SK-N-SH (cell line): ENCODE measurements around the gene SKI. TPM values are rescaled to one million over a fixed set of nuclear protein-coding genes. Genes with fewer than 3 reads are reported as not detected.

Experiments
- CTCF ChIA-PET: fragments of 300-600, 350-600 bp; formaldehyde crosslinking; extraction: SDS; loops from one replicate; lab custom pipeline; 2021; lab: Yijun Ruan, JAX
- POLR2A ChIA-PET: fragments of 350-600 bp; sonication (Branson Sonifier 250); formaldehyde crosslinking; extraction: SDS; loops from one replicate; lab custom pipeline; 2020; ENCODE audit warnings: antibody characterized with exemption, inconsistent platforms; lab: Yijun Ruan, JAX
- DNase-seq: peaks from one replicate; pipeline ENCODE4 v3.0.0; 2012
- H2AFZ ChIP-seq: fragments of 200-600 bp; sonication (generic); 2 replicates; pipeline ENCODE4 v1.8.1; 2016; ENCODE audit warnings: antibody characterized with exemption, mild to moderate bottlenecking, low read depth
- H3F3A ChIP-seq: fragments of 200-600 bp; sonication (generic); replicated peaks from 2 replicates; pipeline ENCODE3; 2016; ENCODE audit warnings: antibody characterized with exemption, mild to moderate bottlenecking; ENCODE audit not compliant: insufficient read depth
- H3K27ac ChIP-seq, 2 experiments: fragments of 200-500 bp in 1 of 2; fragments of 200-600 bp in 1 of 2; sonication (Bioruptor generic) in 1 of 2; sonication (generic), shearing (Covaris generic) in 1 of 2; 2 replicates each; pipeline versions ENCODE4 v1.5.1 to v1.6.1; 2014 to 2016; ENCODE audit warnings: low read depth in 2 of 2, inconsistent platforms in 1 of 2, low read length in 1 of 2, mild to moderate bottlenecking in 1 of 2, mixed read lengths in 1 of 2
- H3K27me3 ChIP-seq: fragments of 200-600 bp; sonication (generic), shearing (Covaris generic); 2 replicates; pipeline ENCODE4 v1.6.1; 2016; ENCODE audit warnings: mixed run types; ENCODE audit not compliant: insufficient read depth
- H3K36me3 ChIP-seq, 2 experiments: fragments of 200-500 bp in 1 of 2; fragments of 200-600 bp in 1 of 2; sonication (Bioruptor generic) in 1 of 2; sonication (generic) in 1 of 2; replicated peaks in 1 of 2; 2 replicates each; pipeline versions ENCODE3 to v1.5.1; 2014 to 2016; ENCODE audit warnings: low read length in 1 of 2, mild to moderate bottlenecking in 1 of 2; ENCODE audit not compliant: insufficient read depth in 2 of 2, control insufficient read depth in 1 of 2
- H3K4me1 ChIP-seq, 2 experiments: fragments of 200-500 bp in 1 of 2; fragments of 200-600 bp in 1 of 2; sonication (Bioruptor generic) in 1 of 2; sonication (generic), shearing (Covaris generic) in 1 of 2; 2 replicates each; pipeline versions ENCODE4 v1.5.1 to v1.6.1; 2014 to 2016; ENCODE audit warnings: low read depth in 1 of 2, low read length in 1 of 2, mixed run types in 1 of 2; ENCODE audit not compliant: insufficient read depth in 2 of 2, control insufficient read depth in 1 of 2
- H3K4me2 ChIP-seq: fragments of 200-600 bp; sonication (generic), shearing (Covaris generic); 2 replicates; pipeline ENCODE4 v1.6.1; 2017; ENCODE audit warnings: mixed run types
- H3K4me3 ChIP-seq, 2 experiments: fragments of 200-500 bp in 1 of 2; fragments of 200-600 bp in 1 of 2; sonication (Bioruptor generic) in 1 of 2; sonication (generic), shearing (Covaris generic) in 1 of 2; 2 replicates each; pipeline versions ENCODE4 v1.5.1 to v1.8.1; 2014 to 2016; ENCODE audit warnings: low read depth in 2 of 2, inconsistent platforms in 1 of 2, low read length in 1 of 2, mild to moderate bottlenecking in 1 of 2, mixed read lengths in 1 of 2, moderate library complexity in 1 of 2
- H3K79me2 ChIP-seq: fragments of 200-600 bp; sonication (generic); 2 replicates; pipeline ENCODE4 v1.8.1; 2017; ENCODE audit warnings: mild to moderate bottlenecking; ENCODE audit not compliant: insufficient read depth
- H3K9ac ChIP-seq: fragments of 200-600 bp; sonication (generic); 2 replicates; pipeline ENCODE4 v1.6.1; 2017; ENCODE audit warnings: mixed run types
- H3K9me2 ChIP-seq: fragments of 200-600 bp; sonication (generic); 2 replicates; pipeline ENCODE4 v1.6.1; 2017; ENCODE audit warnings: mixed run types
- H3K9me3 ChIP-seq: fragments of 200-600 bp; sonication (generic); 2 replicates; pipeline ENCODE4 v1.6.1; 2017; ENCODE audit warnings: mixed run types, mild to moderate bottlenecking, moderate library complexity
- H4K20me1 ChIP-seq: fragments of 200-600 bp; sonication (generic); 2 replicates; pipeline ENCODE4 v1.6.1; 2017; ENCODE audit warnings: mild to moderate bottlenecking, mixed run types; ENCODE audit not compliant: insufficient read depth
- EZH2phosphoT487 ChIP-seq: fragments of 200-600 bp; sonication (generic); IDR thresholded peaks from 2 replicates; pipeline ENCODE4 v1.6.1; 2017; ENCODE audit warnings: low read depth, mixed run types, mild to moderate bottlenecking, antibody characterized with exemption, moderate library complexity, borderline replicate concordance
- FOSL2 ChIP-seq: IDR thresholded peaks from 2 replicates; pipeline ENCODE4 v1.4.0; 2012; ENCODE audit warnings: low read depth, mild to moderate bottlenecking, moderate library complexity, borderline replicate concordance
- FOXJ3 ChIP-seq: sonication (generic); formaldehyde crosslinking; IDR thresholded peaks from 2 replicates; pipeline ENCODE4 v1.5.1; 2020; ENCODE audit warnings: mild to moderate bottlenecking, missing genetic modification reagents
- FOXM1 ChIP-seq: IDR thresholded peaks from 2 replicates; pipeline ENCODE4 v1.4.0; 2012; ENCODE audit warnings: low read depth, mild to moderate bottlenecking
- GATA2 ChIP-seq: sonication (generic); formaldehyde crosslinking; IDR thresholded peaks from 2 replicates; pipeline ENCODE4 v1.5.0; 2020; ENCODE audit warnings: mild to moderate bottlenecking, missing genetic modification reagents
- JUND ChIP-seq: IDR thresholded peaks from 2 replicates; pipeline ENCODE4 v1.4.0; 2012
- MEF2A ChIP-seq: IDR thresholded peaks from 2 replicates; pipeline ENCODE4 v1.4.0; 2012; ENCODE audit warnings: low read depth, borderline replicate concordance
- NFIC ChIP-seq: IDR thresholded peaks from 2 replicates; pipeline ENCODE4 v1.4.0; 2012; ENCODE audit warnings: borderline replicate concordance
- NRF1 ChIP-seq: IDR thresholded peaks from 2 replicates; pipeline ENCODE4 v1.6.1; 2012; ENCODE audit warnings: low read depth, mild to moderate bottlenecking, low read length
- RFX5 ChIP-seq: IDR thresholded peaks from 2 replicates; pipeline ENCODE4 v1.6.1; 2012; ENCODE audit warnings: mild to moderate bottlenecking, improper control_type of control experiment, low read length
- SIN3A ChIP-seq: IDR thresholded peaks from 2 replicates; pipeline ENCODE4 v1.6.1; 2012; ENCODE audit warnings: low read depth, mild to moderate bottlenecking, low read length, moderate library complexity, borderline replicate concordance
- TAF1 ChIP-seq: IDR thresholded peaks from 2 replicates; pipeline ENCODE4 v1.6.1; 2012; ENCODE audit warnings: low read depth, mild to moderate bottlenecking, low read length, moderate library complexity, borderline replicate concordance
- TCF12 ChIP-seq: IDR thresholded peaks from 2 replicates; pipeline ENCODE4 v1.4.0; 2012
- TEAD4 ChIP-seq: IDR thresholded peaks from 2 replicates; pipeline ENCODE4 v1.4.0; 2012; ENCODE audit warnings: mild to moderate bottlenecking, borderline replicate concordance; ENCODE audit not compliant: insufficient read depth
- YY1 ChIP-seq: IDR thresholded peaks from 2 replicates; pipeline ENCODE4 v1.4.0; 2012; ENCODE audit warnings: low read depth, mild to moderate bottlenecking
- WGBS: methylation state at CpG from one replicate; pipeline ENCODE4 v1.1.6; 2017; ENCODE audit warnings: low lambda C conversion rate; 5-methylcytosine and 5-hydroxymethylcytosine counted together
- polyA plus RNA-seq, 3 experiments: library from polyadenylated mRNA; depleted of rRNA; stranded (reverse); fragments of >200 nt; gene quantifications; 2 replicates each; pipeline ENCODE4 v1.2.3, GENCODE V29; 2012
- TF ChIP-seq, protein P1 (sequence below): IDR thresholded peaks from 2 replicates; pipeline ENCODE4 v1.4.0; 2012; ENCODE audit warnings: low read depth, borderline replicate concordance
- TF ChIP-seq, protein P2 (sequence below): IDR thresholded peaks from 2 replicates; pipeline ENCODE4; 2012

The SKI gene
- polyA plus RNA-seq, 1 of the 3 experiments (the other 2 are of a cell fraction), result 7.2 TPM

DNA sequence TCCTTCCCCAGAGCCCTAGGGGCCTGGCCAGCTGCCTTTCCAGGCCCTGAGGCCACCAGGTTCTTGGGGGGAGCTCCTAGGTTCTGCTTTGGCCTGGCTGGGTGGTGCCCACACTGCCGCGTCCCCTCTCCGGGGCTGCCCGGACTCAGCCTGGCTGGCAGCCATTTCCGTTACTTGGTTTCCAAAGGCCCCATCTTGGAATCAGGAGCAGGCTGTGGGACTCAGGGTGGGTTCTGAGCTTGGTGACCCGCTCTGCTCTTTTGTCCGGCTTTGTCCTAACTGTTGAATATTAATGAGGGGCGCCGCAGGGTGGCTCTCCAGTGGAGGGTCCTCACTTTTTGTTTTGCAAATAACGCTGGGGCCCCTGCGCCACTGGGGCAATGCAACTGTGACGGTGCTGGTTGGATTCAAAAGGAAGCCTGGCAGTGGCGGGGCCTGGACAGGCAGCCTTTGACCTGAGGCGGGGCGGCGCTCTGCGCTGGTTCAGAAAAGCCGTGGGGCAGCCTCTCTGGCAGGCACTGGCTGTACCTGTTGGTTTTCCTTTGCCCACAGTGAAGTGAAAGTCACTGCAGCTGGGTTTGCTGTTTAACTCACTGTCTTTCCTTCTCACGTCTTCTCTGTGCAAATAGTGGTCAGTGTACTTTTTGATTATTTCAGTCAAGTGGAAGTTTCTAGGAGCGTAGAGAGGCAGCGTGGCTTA, 20.2 kb downstream of the SKI start:
- Histone ChIP-seq H3K9me3 (no peaks in the 10 kb centered on the region), H3F3A (no peaks in the 10 kb centered on the region), H3K4me1 (peaks cover 4 to 13% of the 10 kb centered on the region in 2 experiments; a peak in 1 of 4 replicates), H4K20me1 (peaks cover 93% of the 10 kb centered on the region), H3K27ac (no peak overlapping the region), H3K27me3 (no peaks in the 10 kb centered on the region), H3K4me2 (no peak overlapping the region), H3K9ac (no peak overlapping the region), H3K4me3 (no peak overlapping the region), H3K79me2 (peaks cover 100% of the 10 kb centered on the region), H3K36me3 (no peaks in the 10 kb centered on the region), H2AFZ (no peak overlapping the region), H3K9me2 (no peaks in the 10 kb centered on the region)
- ChIA-PET CTCF (interaction anchor here (0.7 to 1.1 kb wide), 3 partner anchors 9 to 108 kb away, joined by 3 read pairs; no protein-coding TSS in a partner anchor), POLR2A (no interaction called here)
- DNase-seq, result no peak
- TF ChIP-seq FOXJ3 (no peak), SIN3A (no peak), MEF2A (no peak), JUND (no peak), RFX5 (no peak), YY1 (no peak), EZH2phosphoT487 (no peak), NRF1 (no peak), NFIC (no peak), GATA2 (CRISPR knock-in tag) (no peak), FOSL2 (no peak), TEAD4 (no peak), FOXM1 (no peak), TAF1 (no peak), TCF12 (no peak)
- TF ChIP-seq, protein P1, sequence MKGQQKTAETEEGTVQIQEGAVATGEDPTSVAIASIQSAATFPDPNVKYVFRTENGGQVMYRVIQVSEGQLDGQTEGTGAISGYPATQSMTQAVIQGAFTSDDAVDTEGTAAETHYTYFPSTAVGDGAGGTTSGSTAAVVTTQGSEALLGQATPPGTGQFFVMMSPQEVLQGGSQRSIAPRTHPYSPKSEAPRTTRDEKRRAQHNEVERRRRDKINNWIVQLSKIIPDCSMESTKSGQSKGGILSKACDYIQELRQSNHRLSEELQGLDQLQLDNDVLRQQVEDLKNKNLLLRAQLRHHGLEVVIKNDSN, result no peak
- TF ChIP-seq, protein P2, sequence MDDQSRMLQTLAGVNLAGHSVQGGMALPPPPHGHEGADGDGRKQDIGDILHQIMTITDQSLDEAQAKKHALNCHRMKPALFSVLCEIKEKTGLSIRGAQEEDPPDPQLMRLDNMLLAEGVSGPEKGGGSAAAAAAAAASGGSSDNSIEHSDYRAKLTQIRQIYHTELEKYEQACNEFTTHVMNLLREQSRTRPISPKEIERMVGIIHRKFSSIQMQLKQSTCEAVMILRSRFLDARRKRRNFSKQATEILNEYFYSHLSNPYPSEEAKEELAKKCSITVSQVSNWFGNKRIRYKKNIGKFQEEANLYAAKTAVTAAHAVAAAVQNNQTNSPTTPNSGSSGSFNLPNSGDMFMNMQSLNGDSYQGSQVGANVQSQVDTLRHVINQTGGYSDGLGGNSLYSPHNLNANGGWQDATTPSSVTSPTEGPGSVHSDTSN, result no peak
- WGBS, result 96% methylated on average over 15 of the region's 21 CpGs
